DOHH2 (cell line): ENCODE results near the gene ARTN.

Experiments
- H3F3A ChIP-seq: fragments of 200-600 bp; sonication (generic), shearing (Covaris generic); 2 replicates; pipeline ENCODE4 v1.6.0; 2016; ENCODE audit warnings: antibody characterized with exemption, mild to moderate bottlenecking; ENCODE audit not compliant: control insufficient read depth, insufficient read depth
- H3K27ac ChIP-seq: fragments of 200-600 bp; sonication (generic); 2 replicates; pipeline ENCODE4 v1.5.1; 2014; ENCODE audit warnings: low read depth, mild to moderate bottlenecking, low read length, moderate library complexity
- H3K27me3 ChIP-seq: fragments of 200-600 bp; sonication (generic); 2 replicates; pipeline ENCODE4 v1.6.1; 2014; ENCODE audit warnings: mild to moderate bottlenecking, low read length, mixed read lengths; ENCODE audit not compliant: control insufficient read depth
- H3K36me3 ChIP-seq: fragments of 200-600 bp; sonication (generic); 2 replicates; pipeline ENCODE4 v1.6.1; 2014; ENCODE audit warnings: mild to moderate bottlenecking, low read length, moderate library complexity, mixed read lengths; ENCODE audit not compliant: control insufficient read depth
- H3K4me1 ChIP-seq: fragments of 200-600 bp; sonication (generic); 2 replicates; pipeline ENCODE4 v1.6.1; 2014; ENCODE audit warnings: mild to moderate bottlenecking, low read length, mixed read lengths; ENCODE audit not compliant: control insufficient read depth
- H3K4me2 ChIP-seq: fragments of 200-600 bp; sonication (generic); 2 replicates; pipeline ENCODE4 v1.6.0; 2014; ENCODE audit warnings: mild to moderate bottlenecking, low read length, moderate library complexity
- H3K4me3 ChIP-seq: fragments of 200-600 bp; sonication (generic); 2 replicates; pipeline ENCODE4 v1.5.1; 2014; ENCODE audit warnings: mild to moderate bottlenecking, low read length, mixed read lengths
- H3K79me2 ChIP-seq: fragments of 200-600 bp; sonication (generic); 2 replicates; pipeline ENCODE4 v1.6.1; 2014; ENCODE audit warnings: mild to moderate bottlenecking, low read length, mixed read lengths; ENCODE audit not compliant: control insufficient read depth
- H3K9me2 ChIP-seq: fragments of 200-600 bp; sonication (generic); replicated peaks from 2 replicates; pipeline ENCODE4 v1.6.1; 2014; ENCODE audit warnings: mild to moderate bottlenecking, low read length, mixed read lengths; ENCODE audit not compliant: control insufficient read depth
- H3K9me3 ChIP-seq: fragments of 200-600 bp; sonication (generic); 2 replicates; pipeline ENCODE4 v1.6.1; 2014; ENCODE audit warnings: antibody characterized with exemption, low read length, mixed read lengths; ENCODE audit not compliant: control insufficient read depth, insufficient read depth
- H4K20me1 ChIP-seq: fragments of 200-600 bp; sonication (generic); 2 replicates; pipeline ENCODE4 v1.6.0; 2014; ENCODE audit warnings: low read depth, mild to moderate bottlenecking, antibody characterized with exemption, low read length, moderate library complexity; ENCODE audit not compliant: control insufficient read depth, insufficient read depth
- EZH2phosphoT487 ChIP-seq: fragments of 200-600 bp; sonication (generic); IDR thresholded peaks from 2 replicates; pipeline ENCODE4 v1.6.1; 2017; ENCODE audit warnings: borderline replicate concordance, mild to moderate bottlenecking, antibody characterized with exemption, low read length, moderate library complexity, mixed read lengths
- TF ChIP-seq, protein P1 (sequence below): fragments of 200-600 bp; sonication (generic); IDR thresholded peaks from one replicate; pipeline ENCODE4 v1.5.1; 2014; ENCODE audit warnings: antibody characterized with exemption, mild to moderate bottlenecking, low read depth, low read length; ENCODE audit not compliant: poor library complexity, severe bottlenecking

Gene ARTN

DNA sequence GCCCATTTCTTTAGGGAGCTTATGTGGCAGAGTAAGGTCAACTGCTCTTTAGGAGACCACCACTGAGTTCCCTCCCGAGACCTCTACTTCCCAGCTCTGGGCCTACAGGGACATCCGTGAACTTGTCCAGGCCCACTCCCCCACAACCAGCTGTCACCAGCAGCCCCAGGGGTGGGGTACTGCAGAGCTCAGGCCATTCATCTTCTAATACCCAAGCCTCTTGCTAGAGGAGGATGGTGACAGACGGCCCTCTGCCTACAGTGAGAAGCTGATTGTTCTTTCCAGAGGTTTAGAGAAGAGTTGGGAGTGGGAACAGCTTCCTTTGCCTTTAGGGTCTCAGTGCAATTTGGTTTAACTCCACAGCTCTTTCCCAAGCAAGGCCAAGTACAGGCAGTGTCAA, 33.2 kb upstream of the ARTN start:
- H3K9me3 ChIP-seq, result no peaks in the 10 kb centered on the region
- no peaks in the 10 kb centered on the region for H4K20me1 ChIP-seq
- no peak overlapping the region for H3K27ac ChIP-seq
- H3K4me2 ChIP-seq, result no peak overlapping the region
- no peaks in the 10 kb centered on the region; the same call in 1 of the 2 replicates for H3K36me3 ChIP-seq
- no peaks in the 10 kb centered on the region for H3K79me2 ChIP-seq
- H3F3A ChIP-seq, result no peaks in the 10 kb centered on the region; the same call in 1 of the 2 replicates
- no peak overlapping the region for H3K4me3 ChIP-seq
- no peaks in the 10 kb centered on the region for H3K27me3 ChIP-seq
- H3K4me1 ChIP-seq, result peaks cover 9% of the 10 kb centered on the region
- no peak for TF ChIP-seq EZH2phosphoT487
- TF ChIP-seq, protein P1, sequence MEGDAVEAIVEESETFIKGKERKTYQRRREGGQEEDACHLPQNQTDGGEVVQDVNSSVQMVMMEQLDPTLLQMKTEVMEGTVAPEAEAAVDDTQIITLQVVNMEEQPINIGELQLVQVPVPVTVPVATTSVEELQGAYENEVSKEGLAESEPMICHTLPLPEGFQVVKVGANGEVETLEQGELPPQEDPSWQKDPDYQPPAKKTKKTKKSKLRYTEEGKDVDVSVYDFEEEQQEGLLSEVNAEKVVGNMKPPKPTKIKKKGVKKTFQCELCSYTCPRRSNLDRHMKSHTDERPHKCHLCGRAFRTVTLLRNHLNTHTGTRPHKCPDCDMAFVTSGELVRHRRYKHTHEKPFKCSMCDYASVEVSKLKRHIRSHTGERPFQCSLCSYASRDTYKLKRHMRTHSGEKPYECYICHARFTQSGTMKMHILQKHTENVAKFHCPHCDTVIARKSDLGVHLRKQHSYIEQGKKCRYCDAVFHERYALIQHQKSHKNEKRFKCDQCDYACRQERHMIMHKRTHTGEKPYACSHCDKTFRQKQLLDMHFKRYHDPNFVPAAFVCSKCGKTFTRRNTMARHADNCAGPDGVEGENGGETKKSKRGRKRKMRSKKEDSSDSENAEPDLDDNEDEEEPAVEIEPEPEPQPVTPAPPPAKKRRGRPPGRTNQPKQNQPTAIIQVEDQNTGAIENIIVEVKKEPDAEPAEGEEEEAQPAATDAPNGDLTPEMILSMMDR, result no peak
- no peaks in the 10 kb centered on the region for H3K9me2 ChIP-seq

DNA sequence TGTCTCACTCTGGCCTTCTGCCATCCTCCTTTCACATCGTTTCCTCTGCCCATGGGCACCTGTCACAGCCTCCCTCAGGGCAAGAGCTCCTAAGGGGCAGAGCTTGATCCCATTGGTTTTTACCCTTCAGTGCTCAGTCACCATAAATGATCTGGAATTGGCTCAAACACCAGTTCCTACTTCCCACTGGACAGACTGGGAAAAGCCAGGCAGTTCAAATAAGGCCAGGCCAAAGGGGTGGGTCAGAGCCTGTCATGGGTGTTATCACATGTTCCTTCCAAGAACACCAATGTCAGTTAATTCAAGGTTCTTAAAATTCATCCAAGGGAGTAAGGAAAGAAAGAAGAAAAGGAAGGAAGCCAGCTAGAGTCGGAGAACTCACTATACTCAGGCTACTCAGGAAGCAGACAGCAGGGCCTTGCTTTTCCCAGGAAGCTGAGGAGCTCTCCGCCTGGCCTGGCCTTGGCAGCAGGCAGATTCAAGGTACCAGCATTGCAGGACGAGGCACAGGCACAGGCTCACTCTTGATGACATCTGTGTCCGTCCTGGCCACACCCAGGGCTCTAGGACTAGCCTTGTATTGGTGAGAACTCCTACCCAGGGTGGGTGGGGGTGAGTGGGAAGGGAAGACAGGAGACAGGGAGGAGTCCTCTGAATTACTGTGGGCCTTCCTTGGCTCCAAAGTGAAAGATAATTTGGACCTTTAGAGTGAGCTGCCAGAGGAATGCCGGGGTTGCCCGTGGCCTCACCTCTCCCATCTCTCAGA, 32.2 kb upstream of the ARTN start:
- Histone ChIP-seq H3K4me2 (no peak overlapping the region), H3K27ac (no peak overlapping the region), H3K79me2 (no peaks in the 10 kb centered on the region), H3K9me3 (no peaks in the 10 kb centered on the region), H3K36me3 (no peaks in the 10 kb centered on the region), H3K27me3 (no peaks in the 10 kb centered on the region), H3K9me2 (no peaks in the 10 kb centered on the region), H4K20me1 (no peaks in the 10 kb centered on the region), H3K4me3 (no peak overlapping the region), H3F3A (peaks cover 2% of the 10 kb centered on the region; the same call in 1 of the 2 replicates), H3K4me1 (peaks cover 18% of the 10 kb centered on the region)
- no peak for TF ChIP-seq EZH2phosphoT487
- TF ChIP-seq, protein P1, result no peak

DNA sequence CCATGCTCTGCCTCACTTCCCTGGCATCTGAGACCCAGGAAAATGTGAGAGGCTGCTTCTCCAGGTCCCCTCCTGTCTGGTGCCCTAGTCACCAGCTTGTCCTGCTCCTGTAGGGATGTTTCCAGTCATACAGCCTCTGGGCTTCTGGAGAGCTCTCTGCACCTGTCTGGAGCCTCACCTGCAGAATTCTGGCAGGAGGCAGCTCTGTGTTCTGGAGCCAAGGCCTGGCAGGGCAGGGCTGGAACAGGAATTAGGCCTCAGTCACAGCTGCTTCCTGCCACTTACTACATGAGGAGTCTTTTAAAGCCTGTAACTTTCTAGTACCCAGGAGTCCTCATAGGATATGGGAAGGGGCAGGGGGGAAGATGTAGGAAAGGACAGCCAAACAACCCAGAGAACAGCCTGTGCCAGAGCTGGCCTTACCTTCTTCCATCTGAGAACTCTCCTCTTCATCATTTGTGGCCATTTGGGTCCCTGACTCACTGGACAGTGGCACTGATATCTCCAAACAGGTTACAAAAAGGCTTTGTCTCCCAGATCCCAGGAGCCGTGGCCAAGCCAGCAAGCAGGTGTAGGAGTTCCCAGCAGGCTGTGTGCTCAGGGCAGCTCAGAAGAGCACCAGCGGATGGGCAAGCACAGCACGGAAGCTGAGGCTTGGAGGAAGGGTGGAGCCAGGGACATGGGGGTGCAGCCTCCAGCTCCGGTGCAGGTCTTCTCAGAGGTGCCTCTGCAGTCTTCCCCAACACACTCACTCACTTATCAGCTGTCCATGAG, 31.4 kb upstream of the ARTN start:
- Histone ChIP-seq H3K79me2 (no peaks in the 10 kb centered on the region), H3K4me2 (no peak overlapping the region), H3K27me3 (no peaks in the 10 kb centered on the region), H3K9me3 (no peaks in the 10 kb centered on the region), H4K20me1 (no peaks in the 10 kb centered on the region), H3F3A (peaks cover 11% of the 10 kb centered on the region), H3K9me2 (no peaks in the 10 kb centered on the region), H3K27ac (no peak overlapping the region), H3K4me3 (no peak overlapping the region), H3K4me1 (peaks cover 18% of the 10 kb centered on the region), H3K36me3 (no peaks in the 10 kb centered on the region)
- TF ChIP-seq EZH2phosphoT487, result no peak
- TF ChIP-seq, protein P1, result no peak
